ENCODE data around the gene FXYD4. TPM values are rescaled to one million over a fixed set of nuclear protein-coding genes. Genes with fewer than 3 reads are reported as not detected.

FXYD4 gene
- total RNA-seq, 1 donor from 2014 or later, result not detected

GRCh38 chr10:43396928-43397624 is 25.6 kb downstream of the FXYD4 start:
- peak; percentile 91 for ATAC-seq

- no peak for ATAC-seq
These were observed 27.5 kb downstream of the FXYD4 start for GRCh38 chr10:43398939-43399319.

- no peak for ATAC-seq
These were observed 28.2 kb downstream of the FXYD4 start for GRCh38 chr10:43399320-43400310.

GRCh38 chr10:43401627-43402026 is 30.2 kb downstream of the FXYD4 start:
- no peak for ATAC-seq

- no peak for ATAC-seq
These were observed 30.7 kb downstream of the FXYD4 start for GRCh38 chr10:43402176-43402575.

GRCh38 chr10:43402880-43403452 is 31.5 kb downstream of the FXYD4 start:
- ATAC-seq, result no peak

- no peak for ATAC-seq
These were observed 32.7 kb downstream of the FXYD4 start for GRCh38 chr10:43403911-43404703.

GRCh38 chr10:43404704-43405084 is 33.3 kb downstream of the FXYD4 start:
- ATAC-seq, result no peak

GRCh38 chr10:43407148-43407575 is 35.7 kb downstream of the FXYD4 start:
- peak; percentile 30 for ATAC-seq

GRCh38 chr10:43407576-43408330 is 36.3 kb downstream of the FXYD4 start:
- peak; percentile 76 for ATAC-seq

- no peak for ATAC-seq
These were observed 36.9 kb downstream of the FXYD4 start for GRCh38 chr10:43408331-43408709.

- ATAC-seq, result peak; percentile 90
These were observed 37.4 kb downstream of the FXYD4 start, which contains the start of gene HNRNPF for GRCh38 chr10:43408710-43409384. Gene HNRNPF, minus strand, starts transcription at chr10:43409186. Its CDS starts 21,302 bp downstream, at chr10:43387884.

GRCh38 chr10:43409385-43410109 is 38.1 kb downstream of the FXYD4 start:
- ATAC-seq, result no peak

- ATAC-seq, result no peak
These were observed 38.9 kb downstream of the FXYD4 start for GRCh38 chr10:43410345-43410744.

GRCh38 chr10:43411536-43411935 is 40.1 kb downstream of the FXYD4 start:
- no peak for ATAC-seq

GRCh38 chr10:43415544-43415943 is 44.1 kb downstream of the FXYD4 start:
- no peak for ATAC-seq

GRCh38 chr10:43417950-43418768 is 46.7 kb downstream of the FXYD4 start:
- peak; percentile 21 for ATAC-seq

GRCh38 chr10:43419997-43420368 is 48.5 kb downstream of the FXYD4 start:
- no peak for ATAC-seq
